Lung (tissue), 12 donors: Measurements from ENCODE around the gene ARHGEF25. TPM values are rescaled to one million over a fixed set of nuclear protein-coding genes. Genes with fewer than 3 reads are reported as not detected.

ENCODE experiments used
- ATAC-seq: fragments of 200-7000 bp; cut with Tn5 transposase; one replicate; pipeline ENCODE4 v1.9.1; 2020; ENCODE audit warnings: moderate number of reproducible peaks; ENCODE audit not compliant: insufficient read depth, low FRiP score
- DNase-seq, 3 donors: peaks; one replicate each; pipeline ENCODE4 v3.0.0-alpha.2; 2013 to 2017
- H3K27ac ChIP-seq, 2 donors: one replicate each; pipeline ENCODE4 v1.5.1; 2013; ENCODE audit warnings: mild to moderate bottlenecking in 2 of 2, moderate library complexity in 2 of 2, control low read depth in 1 of 2, inconsistent platforms in 1 of 2, low read depth in 1 of 2, low read length in 1 of 2
- H3K27me3 ChIP-seq, 3 donors: one replicate each; pipeline ENCODE4 v1.5.1; 2013; ENCODE audit warnings: low read length in 2 of 3; ENCODE audit not compliant: control insufficient read depth in 3 of 3, insufficient read depth in 3 of 3
- H3K36me3 ChIP-seq, 4 donors: one replicate each; pipeline ENCODE4 v1.5.1; 2013; ENCODE audit warnings: low read length in 4 of 4, mild to moderate bottlenecking in 1 of 4, moderate library complexity in 1 of 4; ENCODE audit not compliant: control insufficient read depth in 4 of 4, insufficient read depth in 4 of 4
- H3K4me1 ChIP-seq, 5 donors: one replicate each; pipeline ENCODE4 v1.5.1; 2013; ENCODE audit warnings: low read length in 5 of 5, mild to moderate bottlenecking in 2 of 5, moderate library complexity in 1 of 5; ENCODE audit not compliant: control insufficient read depth in 5 of 5, insufficient read depth in 5 of 5
- H3K4me3 ChIP-seq: one replicate; pipeline ENCODE4 v1.5.1; 2013; ENCODE audit warnings: mild to moderate bottlenecking, control low read depth, moderate library complexity
- H3K9ac ChIP-seq, 2 donors: one replicate each; pipeline ENCODE4 v1.5.1; 2013; ENCODE audit warnings: low read length in 2 of 2, control low read depth in 1 of 2; ENCODE audit not compliant: insufficient read depth in 1 of 2
- H3K9me3 ChIP-seq, 4 donors: one replicate each; pipeline ENCODE4 v1.5.1; 2013; ENCODE audit warnings: low read length in 3 of 4, mild to moderate bottlenecking in 1 of 4, moderate library complexity in 1 of 4; ENCODE audit not compliant: control insufficient read depth in 4 of 4, insufficient read depth in 3 of 4
- WGBS, 2 donors: extraction: QIAGEN DNeasy Blood & Tissue Kit; methylation state at CpG; one replicate each; pipeline ENCODE4 v1.1.7; 2013; 5-methylcytosine and 5-hydroxymethylcytosine counted together
- polyA plus RNA-seq, 2 donors: library from polyadenylated mRNA; stranded (reverse); fragments of 200-250 nt; gene quantifications; one replicate each; pipeline ENCODE4 v1.2.1, GENCODE V29; 2013
- total RNA-seq, 2 donors: library from RNA; depleted of rRNA in 1 of 2; stranded (reverse); fragments of >200 nt in 1 of 2; gene quantifications; one replicate each; pipeline ENCODE4 v1.2.1, GENCODE V29; 2014 to 2021
- TF ChIP-seq, protein P1 (sequence below): IDR thresholded peaks from 2 replicates; pipeline ENCODE4 v1.5.1; 2012; ENCODE audit warnings: mild to moderate bottlenecking; ENCODE audit errors: control extremely low read depth, extremely low read depth
- donor health status: control.
- donor health status: control.
- donor health status: Bipolar disorder and iron deficiency.
- donor health status: healthy.
- donor health status: DM: yes; HTN: yes; CAD: no.

Gene ARHGEF25
- total and polyA plus RNA-seq, 4 donors = 7.8 to 23.0 (median 11.3) TPM

GRCh38 chr12:57610554-57611107 lies 604 bp upstream of the ARHGEF25 start:
- H3K9ac ChIP-seq = peak overlapping the region in 1 of 2 donors; percentile 32
- peaks cover 0 to 25% (median 4%) of the 10 kb centered on the region in 5 donors for H3K4me1 ChIP-seq
- ATAC-seq (no peak), DNase-seq (peak; percentile 58 to 64 (median 63))
- WGBS, 2 donors = 5 to 13% methylated on average over 29 of the region's 29 CpGs
- H3K9me3 ChIP-seq = no peaks in the 10 kb centered on the region
- peaks cover 0 to 16% (median 4%) of the 10 kb centered on the region in 4 donors for H3K36me3 ChIP-seq
- H3K27ac ChIP-seq = peak overlapping the region; percentile 55 to 73
- H3K27me3 ChIP-seq = peaks cover 0 to 4% (median 0%) of the 10 kb centered on the region in 3 donors
- TF ChIP-seq, protein P1, sequence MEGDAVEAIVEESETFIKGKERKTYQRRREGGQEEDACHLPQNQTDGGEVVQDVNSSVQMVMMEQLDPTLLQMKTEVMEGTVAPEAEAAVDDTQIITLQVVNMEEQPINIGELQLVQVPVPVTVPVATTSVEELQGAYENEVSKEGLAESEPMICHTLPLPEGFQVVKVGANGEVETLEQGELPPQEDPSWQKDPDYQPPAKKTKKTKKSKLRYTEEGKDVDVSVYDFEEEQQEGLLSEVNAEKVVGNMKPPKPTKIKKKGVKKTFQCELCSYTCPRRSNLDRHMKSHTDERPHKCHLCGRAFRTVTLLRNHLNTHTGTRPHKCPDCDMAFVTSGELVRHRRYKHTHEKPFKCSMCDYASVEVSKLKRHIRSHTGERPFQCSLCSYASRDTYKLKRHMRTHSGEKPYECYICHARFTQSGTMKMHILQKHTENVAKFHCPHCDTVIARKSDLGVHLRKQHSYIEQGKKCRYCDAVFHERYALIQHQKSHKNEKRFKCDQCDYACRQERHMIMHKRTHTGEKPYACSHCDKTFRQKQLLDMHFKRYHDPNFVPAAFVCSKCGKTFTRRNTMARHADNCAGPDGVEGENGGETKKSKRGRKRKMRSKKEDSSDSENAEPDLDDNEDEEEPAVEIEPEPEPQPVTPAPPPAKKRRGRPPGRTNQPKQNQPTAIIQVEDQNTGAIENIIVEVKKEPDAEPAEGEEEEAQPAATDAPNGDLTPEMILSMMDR = no peak
- no peak overlapping the region for H3K4me3 ChIP-seq

DNA sequence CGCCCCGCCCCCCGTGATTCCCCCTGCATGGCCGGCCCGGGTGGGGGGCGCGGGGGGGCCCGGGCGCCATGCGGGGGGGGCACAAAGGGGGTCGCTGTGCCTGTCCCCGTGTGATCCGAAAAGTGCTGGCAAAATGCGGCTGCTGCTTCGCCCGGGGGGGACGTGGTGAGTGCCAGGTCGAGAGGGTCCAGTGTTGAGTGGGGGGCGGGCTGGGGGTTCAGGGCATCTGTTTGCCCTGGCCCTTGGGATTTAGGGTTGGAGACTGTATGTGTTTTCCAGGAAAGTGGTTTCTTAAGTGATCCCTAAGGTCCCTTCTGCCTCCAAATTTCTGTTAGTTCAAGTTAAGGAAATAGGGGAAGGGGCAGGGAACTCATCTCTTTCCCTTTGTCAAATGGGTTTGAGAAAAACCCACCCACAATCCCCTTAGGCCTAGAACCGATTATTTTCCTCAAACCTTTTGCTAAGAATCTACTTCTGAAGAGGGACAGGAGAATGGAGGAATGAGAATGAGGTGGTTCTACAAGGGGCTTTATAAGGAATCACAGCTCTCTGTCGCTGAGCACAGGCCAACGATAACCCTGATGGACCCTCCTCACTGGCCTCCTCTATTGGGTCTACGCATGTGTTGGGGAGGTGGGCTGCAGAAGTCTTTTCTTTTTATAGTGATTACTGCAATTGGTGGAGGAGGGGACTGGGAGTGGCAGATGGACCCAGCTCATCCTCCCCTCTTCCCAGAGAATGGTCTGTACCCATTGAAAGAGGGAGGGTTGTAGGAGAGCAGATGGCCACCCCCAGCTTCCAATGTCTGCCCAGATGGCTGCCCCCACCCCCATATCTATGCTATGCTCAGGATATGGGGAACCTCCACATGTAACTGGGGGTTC lies 834 bp downstream of the ARHGEF25 start:
- peaks cover 0 to 22% (median 4%) of the 10 kb centered on the region in 4 donors for H3K36me3 ChIP-seq
- no peak overlapping the region for H3K9ac ChIP-seq
- no peak overlapping the region for H3K27ac ChIP-seq
- H3K4me1 ChIP-seq = peaks cover 0 to 21% (median 6%) of the 10 kb centered on the region in 5 donors
- TF ChIP-seq, protein P1 = no peak
- H3K9me3 ChIP-seq = no peaks in the 10 kb centered on the region
- ATAC-seq (no peak), DNase-seq (no peak)
- no peak overlapping the region for H3K4me3 ChIP-seq
- WGBS, 2 donors = 16 to 21% methylated on average over 19 to 23 of the region's 23 CpGs
- peaks cover 0 to 4% (median 0%) of the 10 kb centered on the region in 3 donors for H3K27me3 ChIP-seq

DNA sequence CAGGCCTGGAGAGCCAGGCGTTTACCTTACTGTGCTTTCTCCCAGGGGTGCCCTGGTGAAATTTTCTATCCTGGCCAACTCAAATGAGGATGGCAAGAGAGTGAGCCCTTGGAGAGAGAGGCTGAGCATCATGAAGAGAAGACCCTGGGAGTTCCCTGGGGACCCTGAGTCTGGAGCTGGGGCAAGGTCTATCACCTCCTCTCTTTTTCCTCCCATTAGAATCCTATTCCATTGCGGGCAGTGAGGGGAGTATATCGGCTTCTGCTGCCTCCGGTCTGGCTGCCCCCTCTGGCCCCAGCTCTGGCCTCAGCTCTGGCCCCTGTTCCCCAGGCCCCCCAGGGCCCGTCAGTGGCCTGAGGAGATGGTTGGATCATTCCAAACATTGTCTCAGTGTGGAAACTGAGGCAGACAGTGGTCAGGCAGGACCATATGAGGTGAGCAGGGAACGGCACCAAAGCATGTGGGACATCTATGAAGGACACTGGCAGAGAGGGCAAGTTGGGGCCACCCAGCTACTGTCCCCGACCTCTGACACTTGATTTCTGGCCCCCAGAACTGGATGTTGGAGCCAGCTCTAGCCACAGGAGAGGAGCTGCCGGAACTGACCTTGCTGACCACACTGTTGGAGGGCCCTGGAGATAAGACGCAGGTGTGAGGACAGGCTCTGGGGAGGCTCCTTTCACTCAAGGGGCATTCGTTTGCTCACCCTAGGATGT lies 1.6 kb downstream of the ARHGEF25 start:
- TF ChIP-seq, protein P1 = no peak
- peaks cover 0 to 8% (median 3%) of the 10 kb centered on the region in 3 donors for H3K27me3 ChIP-seq
- 88 to 94% methylated on average over 10 of the region's 10 CpGs for WGBS, 2 donors

More for the DNA sequence above, 1.6 kb downstream of the ARHGEF25 start:
- no peak overlapping the region for H3K4me3 ChIP-seq
- no peak overlapping the region for H3K27ac ChIP-seq
- no peak overlapping the region for H3K9ac ChIP-seq
- peaks cover 0 to 27% (median under 1%) of the 10 kb centered on the region in 4 donors for H3K36me3 ChIP-seq
- H3K9me3 ChIP-seq = no peaks in the 10 kb centered on the region
- peaks cover 0 to 21% (median 6%) of the 10 kb centered on the region in 5 donors for H3K4me1 ChIP-seq
- no peak for ATAC-seq
- no peak for DNase-seq
